IMR-90 (cell line): ENCODE data around the gene KLK10. TPM values are rescaled to one million over a fixed set of nuclear protein-coding genes. Genes with fewer than 3 reads are reported as not detected.

ENCODE experiments used
- ATAC-seq: fragments of 200-7000 bp; cut with Tn5 transposase; 2 replicates; pipeline ENCODE4 v1.9.1; 2020; ENCODE audit warnings: low read depth, mild to moderate bottlenecking, moderate library complexity
- BruUV-seq: library from RNA; stranded (reverse); fragments of 400-500 nt; replicated peaks from 2 replicates; lab custom pipeline; 2021; lab: Mats Ljungman, UMichigan
- CTCF ChIA-PET: fragments of 300-600 bp; formaldehyde crosslinking; extraction: SDS; loops from one replicate; lab custom pipeline; 2021; ENCODE audit warnings: antibody characterized with exemption; lab: Yijun Ruan, JAX
- POLR2A ChIA-PET: fragments of 300-600 bp; sonication (Branson Sonifier 250); formaldehyde crosslinking; loops from one replicate; lab custom pipeline; 2022; ENCODE audit warnings: antibody characterized with exemption; ENCODE audit not compliant: unreplicated experiment; lab: Charles Lee
- DNase-seq: peaks from one replicate; pipeline ENCODE4 v3.0.0; 2013
- H2AFZ ChIP-seq: replicated peaks from 2 replicates; pipeline ENCODE3; 2013; ENCODE audit warnings: low read length, mild to moderate bottlenecking; ENCODE audit not compliant: poor library complexity
- H2AK5ac ChIP-seq: 2 replicates; pipeline ENCODE4 v1.6.1; 2013; ENCODE audit warnings: low read depth, low read length, inconsistent platforms
- H2AK9ac ChIP-seq: replicated peaks from 2 replicates; pipeline ENCODE3; 2013; ENCODE audit warnings: mild to moderate bottlenecking, low read depth, low read length, moderate library complexity; ENCODE audit not compliant: poor library complexity
- H2BK120ac ChIP-seq: 2 replicates; pipeline ENCODE4 v1.6.1; 2013; ENCODE audit warnings: low read depth, low read length, inconsistent platforms
- H2BK15ac ChIP-seq: 3 replicates; pipeline ENCODE4 v1.6.1; 2013; ENCODE audit warnings: low read depth, low read length, inconsistent platforms
- H2BK20ac ChIP-seq: 2 replicates; pipeline ENCODE4 v1.6.1; 2013; ENCODE audit warnings: low read depth, mild to moderate bottlenecking, inconsistent platforms, low read length, moderate library complexity
- H2BK5ac ChIP-seq: 2 replicates; pipeline ENCODE4 v1.6.1; 2013; ENCODE audit warnings: mild to moderate bottlenecking, low read depth, low read length, inconsistent platforms; ENCODE audit not compliant: poor library complexity, severe bottlenecking
- H3K14ac ChIP-seq: replicated peaks from 2 replicates; pipeline ENCODE4 v1.6.1; 2013; ENCODE audit warnings: low read depth, low read length, inconsistent platforms
- H3K18ac ChIP-seq: 2 replicates; pipeline ENCODE4 v1.6.1; 2013; ENCODE audit warnings: low read depth, low read length, control low read depth
- H3K23ac ChIP-seq: 2 replicates; pipeline ENCODE4 v1.6.1; 2013; ENCODE audit warnings: low read depth, low read length, inconsistent platforms
- H3K27ac ChIP-seq: 2 replicates; pipeline ENCODE4 v1.5.1; 2013; ENCODE audit warnings: mild to moderate bottlenecking, control low read depth, low read length; ENCODE audit not compliant: insufficient read depth
- H3K27me3 ChIP-seq: 2 replicates; pipeline ENCODE4 v1.6.1; 2013; ENCODE audit warnings: low read length; ENCODE audit not compliant: control insufficient read depth, insufficient read depth
- H3K36me3 ChIP-seq: 2 replicates; pipeline ENCODE4 v1.6.1; 2013; ENCODE audit warnings: low read length, mixed read lengths; ENCODE audit not compliant: control insufficient read depth, insufficient read depth
- H3K4ac ChIP-seq: 2 replicates; pipeline ENCODE4 v1.6.1; 2013; ENCODE audit warnings: low read depth, low read length, inconsistent platforms
- H3K4me1 ChIP-seq: 2 replicates; pipeline ENCODE4 v1.6.1; 2013; ENCODE audit warnings: low read length, mixed read lengths; ENCODE audit not compliant: control insufficient read depth, insufficient read depth
- H3K4me2 ChIP-seq: 2 replicates; pipeline ENCODE4 v1.6.1; 2013; ENCODE audit warnings: low read depth, mild to moderate bottlenecking, control low read depth, low read length, moderate library complexity
- H3K4me3 ChIP-seq: 2 replicates; pipeline ENCODE4 v1.5.1; 2013; ENCODE audit warnings: low read depth, mild to moderate bottlenecking, control low read depth, low read length, moderate library complexity; ENCODE audit not compliant: insufficient read depth
- H3K56ac ChIP-seq: 2 replicates; pipeline ENCODE4 v1.6.1; 2013; ENCODE audit warnings: low read length, inconsistent platforms; ENCODE audit not compliant: insufficient read depth; ENCODE audit errors: extremely low read depth
- H3K79me1 ChIP-seq, 2 experiments: 2 replicates each; pipeline ENCODE4 v1.6.1; 2013; ENCODE audit warnings: low read length in 2 of 2, inconsistent platforms in 1 of 2, low read depth in 1 of 2
- H3K9ac ChIP-seq: 2 replicates; pipeline ENCODE4 v1.6.1; 2013; ENCODE audit warnings: low read depth, low read length, control low read depth
- H3K9me1 ChIP-seq: 2 replicates; pipeline ENCODE4 v1.6.1; 2013; ENCODE audit warnings: low read length, inconsistent platforms; ENCODE audit not compliant: insufficient read depth
- H3K9me3 ChIP-seq: 2 replicates; pipeline ENCODE4 v1.6.1; 2013; ENCODE audit warnings: low read length; ENCODE audit not compliant: control insufficient read depth, insufficient read depth
- H4K20me1 ChIP-seq: 2 replicates; pipeline ENCODE4 v1.6.1; 2013; ENCODE audit warnings: low read length, inconsistent platforms; ENCODE audit not compliant: insufficient read depth
- H4K5ac ChIP-seq: 2 replicates; pipeline ENCODE4 v1.6.1; 2013; ENCODE audit warnings: mild to moderate bottlenecking, low read depth, low read length, control low read depth
- H4K8ac ChIP-seq, 2 experiments: 2 replicates each; pipeline ENCODE4 v1.6.1; 2013; ENCODE audit warnings: low read depth in 2 of 2, low read length in 2 of 2, control low read depth in 1 of 2, inconsistent platforms in 1 of 2
- H4K91ac ChIP-seq: 2 replicates; pipeline ENCODE4 v1.6.1; 2013; ENCODE audit warnings: low read depth, low read length, inconsistent platforms; ENCODE audit not compliant: insufficient read depth
- BHLHE40 ChIP-seq: fragments of 150-350 bp; IDR thresholded peaks from 2 replicates; pipeline ENCODE4 v1.6.1; 2016; ENCODE audit warnings: mild to moderate bottlenecking, low read depth, low read length
- FOS ChIP-seq: fragments of 150-350 bp; IDR thresholded peaks from 2 replicates; pipeline ENCODE4 v1.6.1; 2016; ENCODE audit warnings: low read depth, low read length
- NFE2L2 ChIP-seq: fragments of 150-350 bp; IDR thresholded peaks from 2 replicates; pipeline ENCODE4 v1.6.1; 2016; ENCODE audit warnings: low read depth, mild to moderate bottlenecking, low read length
- RAD21 ChIP-seq: IDR thresholded peaks from 2 replicates; pipeline ENCODE4 v1.6.1; 2012; ENCODE audit warnings: low read length, improper control_type of control experiment
- RCOR1 ChIP-seq: IDR thresholded peaks from 2 replicates; pipeline ENCODE4 v1.6.1; 2012; ENCODE audit warnings: mild to moderate bottlenecking, low read length, improper control_type of control experiment; ENCODE audit not compliant: insufficient replicate concordance
- RFX5 ChIP-seq: IDR thresholded peaks from 2 replicates; pipeline ENCODE4 v1.8.0; 2012; ENCODE audit warnings: low read depth, mild to moderate bottlenecking, low read length, moderate library complexity
- SMC3 ChIP-seq: fragments of 150-350 bp; IDR thresholded peaks from 2 replicates; pipeline ENCODE4 v1.6.1; 2016; ENCODE audit warnings: low read depth, mild to moderate bottlenecking, antibody characterized with exemption, low read length, moderate library complexity
- WGBS, 2 experiments: methylation state at CpG; one replicate each; pipeline versions ENCODE4 v1.1.5 to v1.1.7; 2013; ENCODE audit warnings: missing lambda C conversion rate in 2 of 2; ENCODE audit not compliant: insufficient read length in 1 of 2; ENCODE audit errors: extremely low coverage in 2 of 2; 5-methylcytosine and 5-hydroxymethylcytosine counted together
- dilution Hi-C: fragments of 300-500 bp; cut with HindIII; formaldehyde crosslinking; loops from one replicate; pipeline ENCODE4 v1.14.3; 2018; ENCODE audit warnings: low sequenced_read_pairs; ENCODE audit not compliant: unreplicated experiment
- in situ Hi-C: fragments of 300-500 bp; cut with MboI; formaldehyde crosslinking; loops from 3 replicates; pipeline ENCODE4 v1.14.3; 2019; ENCODE audit warnings: low sequenced_read_pairs, inconsistent platforms, mixed read lengths
- intact Hi-C: fragments of 100-400 bp; cut with micrococcal nuclease; formaldehyde crosslinking; loops from 2 replicates; pipeline ENCODE4 v1.10.0; 2022
- polyA plus RNA-seq, 3 experiments: library from polyadenylated mRNA; depleted of rRNA; stranded (reverse); fragments of >200 nt; gene quantifications; 2 replicates each; pipeline ENCODE4 v1.2.3, GENCODE V29; 2012; ENCODE audit warnings: low replicate concordance in 1 of 3
- total RNA-seq: library from RNA; depleted of rRNA; stranded (reverse); fragments of >200 nt; gene quantifications from 2 replicates; pipeline ENCODE4 v1.2.3, GENCODE V29; 2012
- TF ChIP-seq, protein P1 (sequence below): fragments of 150-350 bp; IDR thresholded peaks from 2 replicates; pipeline ENCODE4 v1.6.1; 2016; ENCODE audit warnings: low read depth, mild to moderate bottlenecking, low read length, moderate library complexity, borderline replicate concordance
- TF ChIP-seq, protein P2 (sequence below): fragments of 150-350 bp; IDR thresholded peaks from 2 replicates; pipeline ENCODE4 v1.6.1; 2017; ENCODE audit warnings: mild to moderate bottlenecking, antibody characterized with exemption, low read length, low read depth

Gene KLK10
- total and polyA plus RNA-seq, 2 of the 4 experiments (the other 2 are of a cell fraction) = not detected

DNA sequence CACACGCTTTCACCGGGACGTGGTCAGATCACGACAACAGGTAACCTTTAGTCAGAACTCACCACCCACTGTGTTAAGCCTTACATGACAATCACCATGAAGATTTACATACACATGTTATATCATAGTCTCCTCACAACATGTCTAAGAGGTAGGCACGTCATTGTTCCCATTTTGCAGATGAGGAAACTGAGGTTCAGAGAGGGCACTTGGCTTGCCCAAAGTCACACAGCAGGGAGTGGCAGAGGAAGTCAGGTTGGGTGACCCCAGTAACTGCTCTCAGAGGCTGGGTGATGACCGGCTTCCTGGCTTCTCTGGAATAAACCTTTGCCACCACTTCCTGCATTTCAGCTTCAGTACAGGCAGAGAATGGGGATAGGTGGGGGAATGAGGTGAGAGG lies 5.3 kb downstream of the KLK10 start:
- CTCF ChIA-PET = no interaction called here
- H3K9me3 ChIP-seq = peaks cover 2% of the 10 kb centered on the region; the same call in 1 of the 2 replicates
- H4K5ac ChIP-seq = no peak overlapping the region
- TF ChIP-seq, protein P1, sequence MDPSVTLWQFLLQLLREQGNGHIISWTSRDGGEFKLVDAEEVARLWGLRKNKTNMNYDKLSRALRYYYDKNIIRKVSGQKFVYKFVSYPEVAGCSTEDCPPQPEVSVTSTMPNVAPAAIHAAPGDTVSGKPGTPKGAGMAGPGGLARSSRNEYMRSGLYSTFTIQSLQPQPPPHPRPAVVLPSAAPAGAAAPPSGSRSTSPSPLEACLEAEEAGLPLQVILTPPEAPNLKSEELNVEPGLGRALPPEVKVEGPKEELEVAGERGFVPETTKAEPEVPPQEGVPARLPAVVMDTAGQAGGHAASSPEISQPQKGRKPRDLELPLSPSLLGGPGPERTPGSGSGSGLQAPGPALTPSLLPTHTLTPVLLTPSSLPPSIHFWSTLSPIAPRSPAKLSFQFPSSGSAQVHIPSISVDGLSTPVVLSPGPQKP = no peak
- no peak for TF ChIP-seq BHLHE40
- no peak for TF ChIP-seq RFX5
- no peak for TF ChIP-seq RCOR1
- TF ChIP-seq, protein P2, sequence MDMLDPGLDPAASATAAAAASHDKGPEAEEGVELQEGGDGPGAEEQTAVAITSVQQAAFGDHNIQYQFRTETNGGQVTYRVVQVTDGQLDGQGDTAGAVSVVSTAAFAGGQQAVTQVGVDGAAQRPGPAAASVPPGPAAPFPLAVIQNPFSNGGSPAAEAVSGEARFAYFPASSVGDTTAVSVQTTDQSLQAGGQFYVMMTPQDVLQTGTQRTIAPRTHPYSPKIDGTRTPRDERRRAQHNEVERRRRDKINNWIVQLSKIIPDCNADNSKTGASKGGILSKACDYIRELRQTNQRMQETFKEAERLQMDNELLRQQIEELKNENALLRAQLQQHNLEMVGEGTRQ = no peak
- no peak for TF ChIP-seq SMC3
- no peak for TF ChIP-seq NFE2L2
- TF ChIP-seq FOS = no peak
- no peak for TF ChIP-seq RAD21
- no peak overlapping the region for H2AK5ac ChIP-seq
- H3K27ac ChIP-seq = no peak overlapping the region
- dilution Hi-C loops = no loop called here
- no peak overlapping the region for H3K56ac ChIP-seq
- no peak overlapping the region for H2AK9ac ChIP-seq
- POLR2A ChIA-PET = no interaction called here
- no peak overlapping the region for H4K91ac ChIP-seq
- H2BK15ac ChIP-seq = no peak overlapping the region
- H2AFZ ChIP-seq = no peak overlapping the region
- ATAC-seq = no peak
- no peaks in the 10 kb centered on the region for H3K4me1 ChIP-seq
- H3K4me3 ChIP-seq = no peak overlapping the region
- H3K36me3 ChIP-seq = no peaks in the 10 kb centered on the region
- H2BK5ac ChIP-seq = no peak overlapping the region
- intact Hi-C loops = loop anchor here (10.0 kb wide), 1 partner anchor 659 kb away; no protein-coding TSS in a partner anchor
- in situ Hi-C loops = no loop called here
- H3K23ac ChIP-seq = no peak overlapping the region
- H2BK120ac ChIP-seq = no peak overlapping the region
- no peak for DNase-seq
- peaks cover 12% of the 10 kb centered on the region for H3K27me3 ChIP-seq
- H4K8ac ChIP-seq = no peak overlapping the region
- no CpG with 5 or more reads among the region's 6 CpGs for WGBS, 2 experiments
- no peak overlapping the region for H3K4ac ChIP-seq
- H3K9ac ChIP-seq = no peak overlapping the region
- H4K20me1 ChIP-seq = no peaks in the 10 kb centered on the region
- H3K79me1 ChIP-seq = no peaks in the 10 kb centered on the region
- BruUV-seq = no TSS peak
- H3K9me1 ChIP-seq = no peaks in the 10 kb centered on the region
- H3K14ac ChIP-seq = no peak overlapping the region
- no peak overlapping the region for H3K4me2 ChIP-seq
- no peak overlapping the region for H2BK20ac ChIP-seq
- no peak overlapping the region for H3K18ac ChIP-seq
